Loucy (cell line): ENCODE data around the gene ZNF562.

Experiments
- CTCF ChIP-seq: fragments of 200-600 bp; sonication (generic); conservative IDR thresholded peaks from 2 replicates; pipeline ENCODE4 v1.5.1; 2014; ENCODE audit warnings: mild to moderate bottlenecking, antibody characterized with exemption, low read length
- EZH2phosphoT487 ChIP-seq: fragments of 200-600 bp; IDR thresholded peaks from 2 replicates; pipeline ENCODE4 v1.6.1; 2018; ENCODE audit warnings: antibody characterized with exemption, mild to moderate bottlenecking, moderate library complexity, borderline replicate concordance

GRCh38 chr19:9700229-9700981, 25.5 kb upstream of the ZNF562 start:
- no peak for TF ChIP-seq CTCF
- no peak for TF ChIP-seq EZH2phosphoT487
